HK-2 (cell line): ENCODE data around the gene VSX1.

Source experiments
- DNase-seq: peaks from one replicate; pipeline ENCODE4 v3.0.0-alpha.2; 2018; ENCODE audit not compliant: unreplicated experiment

The VSX1 gene

DNA sequence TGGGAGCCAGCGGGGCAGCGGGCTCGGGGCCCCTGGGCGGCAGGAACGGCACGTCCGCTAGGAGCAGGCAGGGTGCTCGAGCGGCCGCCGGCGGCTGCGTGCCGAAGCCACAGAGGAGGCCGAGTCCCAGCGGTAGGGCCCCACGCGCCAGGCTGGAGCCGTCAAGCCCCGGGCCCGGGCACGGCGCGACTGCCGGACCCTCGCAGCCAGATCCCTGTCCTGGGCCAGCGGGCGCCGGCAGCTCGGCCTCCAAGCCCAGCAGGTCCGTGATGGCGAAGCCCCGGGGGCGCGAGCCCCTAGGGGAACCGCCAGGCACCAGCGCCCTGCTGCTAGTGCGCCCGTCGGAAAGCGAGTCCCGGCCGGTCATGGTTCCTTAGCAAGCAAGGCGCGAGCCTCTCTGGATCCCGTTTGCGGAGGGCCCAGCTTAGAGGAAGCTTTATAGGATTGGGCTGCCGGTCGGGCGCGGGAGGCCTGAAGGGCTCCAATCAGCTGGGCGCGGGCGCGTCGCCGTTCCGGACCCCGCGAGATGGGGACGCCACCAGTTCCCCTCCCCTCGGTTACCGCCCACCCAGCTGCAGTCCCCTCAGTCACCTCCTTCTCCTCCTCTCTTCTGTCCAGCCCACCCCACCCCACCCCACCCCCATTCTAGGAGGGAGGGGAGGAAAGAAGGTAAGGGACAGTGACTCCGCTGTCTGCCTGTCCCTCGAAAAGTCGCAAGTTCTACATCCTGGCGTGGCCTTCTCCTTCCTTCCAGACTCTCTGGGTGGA is at the start of gene VSX1:
Gene VSX1 (minus strand): TSS at position 412 of the 768 bp plus-strand sequence. CDS start 45 bp downstream, at position 367.
- no peak for DNase-seq

DNA sequence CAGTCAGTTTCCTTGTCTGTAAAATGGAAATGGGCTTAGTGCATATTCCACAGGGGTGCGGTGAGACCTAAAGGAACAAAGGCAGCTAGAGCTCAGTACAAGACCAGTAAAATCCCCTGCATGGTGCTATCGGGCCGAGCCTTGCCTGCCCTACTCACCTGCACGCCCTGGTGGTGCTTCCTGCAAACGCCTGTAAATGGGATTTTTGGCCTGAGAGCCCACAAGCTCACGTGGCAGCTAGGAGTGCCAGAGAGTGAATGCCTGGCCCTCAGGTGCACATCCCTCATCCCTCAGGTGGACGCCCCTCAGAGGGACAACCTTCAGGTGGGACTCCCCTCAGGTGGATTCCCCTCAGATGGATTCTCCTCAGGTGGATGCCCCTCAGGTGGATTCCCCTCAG is 48.0 kb upstream of the VSX1 start:
- DNase-seq: no peak

DNA sequence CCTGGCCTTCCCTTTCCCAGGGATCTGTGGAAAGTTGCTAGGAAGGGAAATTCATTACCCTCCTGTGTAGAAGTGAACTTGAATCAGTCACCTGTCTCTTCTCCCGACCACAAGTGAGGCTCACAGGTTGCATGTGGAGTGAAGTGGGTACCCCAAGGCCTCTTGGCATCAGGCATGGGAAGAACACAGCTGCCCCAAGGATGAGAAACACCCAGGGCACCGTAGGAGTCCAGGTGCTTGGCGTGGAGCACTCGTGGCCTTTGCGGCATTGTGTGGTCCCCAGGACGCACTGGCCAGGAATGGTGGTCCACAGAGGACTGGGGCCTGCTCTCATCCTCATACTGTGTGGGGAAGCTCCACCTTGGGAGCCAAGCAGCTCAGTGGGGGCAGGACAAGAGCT is 47.5 kb upstream of the VSX1 start:
- no peak for DNase-seq

DNA sequence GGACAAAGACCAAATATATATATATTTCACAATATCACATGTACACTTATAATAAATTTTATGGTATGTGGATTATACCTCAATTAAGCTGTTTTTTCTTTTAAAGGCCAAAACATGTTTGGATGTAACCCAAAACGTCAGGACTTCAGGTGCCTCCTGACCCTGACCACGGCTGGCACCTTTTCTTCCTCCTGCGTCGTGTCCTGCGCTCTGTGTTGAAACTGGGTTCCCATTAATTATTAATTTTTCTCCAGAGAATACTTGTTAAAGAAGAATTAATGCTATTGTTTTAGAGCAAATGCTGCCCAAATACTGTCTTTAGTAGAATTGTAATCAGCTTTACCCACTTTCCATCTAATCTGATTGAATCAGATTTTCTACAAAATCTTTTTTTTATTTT is 46.7 kb upstream of the VSX1 start:
- DNase-seq: no peak

DNA sequence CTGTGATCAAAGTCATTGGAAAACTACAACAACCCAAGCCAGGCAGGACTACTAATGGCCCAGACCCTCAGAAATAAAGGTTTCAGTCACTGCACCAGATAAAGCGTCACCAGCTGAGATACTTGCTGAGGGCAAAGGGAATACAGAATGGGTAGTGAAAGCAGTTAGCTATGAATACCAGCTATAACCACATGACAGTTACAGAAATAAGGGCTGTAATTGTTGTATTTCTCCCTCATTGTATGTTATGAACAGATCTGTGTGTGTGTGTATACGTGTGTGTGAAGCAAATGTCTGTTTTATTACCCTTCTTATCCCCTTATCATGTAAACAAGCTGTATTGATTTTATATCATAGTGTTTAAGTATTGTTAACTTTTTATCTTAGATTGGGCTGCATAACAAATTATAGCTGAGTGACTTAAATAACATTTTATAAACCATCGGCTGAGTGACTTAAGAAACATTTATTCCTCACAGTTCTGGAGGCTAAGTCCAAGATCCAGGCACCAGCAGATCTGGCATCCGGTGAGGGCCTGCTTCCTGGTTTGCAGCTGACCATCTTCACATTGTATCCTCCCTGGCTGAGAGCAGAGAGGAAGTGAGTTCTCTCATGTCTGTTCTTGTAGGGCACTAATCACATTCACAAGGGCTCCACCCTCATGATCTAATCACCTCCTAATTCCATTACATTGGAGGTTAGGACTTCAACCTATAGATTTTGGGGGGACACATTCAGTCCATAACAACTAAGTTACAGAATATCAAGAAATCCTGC is 46.0 kb upstream of the VSX1 start:
- no peak for DNase-seq

DNA sequence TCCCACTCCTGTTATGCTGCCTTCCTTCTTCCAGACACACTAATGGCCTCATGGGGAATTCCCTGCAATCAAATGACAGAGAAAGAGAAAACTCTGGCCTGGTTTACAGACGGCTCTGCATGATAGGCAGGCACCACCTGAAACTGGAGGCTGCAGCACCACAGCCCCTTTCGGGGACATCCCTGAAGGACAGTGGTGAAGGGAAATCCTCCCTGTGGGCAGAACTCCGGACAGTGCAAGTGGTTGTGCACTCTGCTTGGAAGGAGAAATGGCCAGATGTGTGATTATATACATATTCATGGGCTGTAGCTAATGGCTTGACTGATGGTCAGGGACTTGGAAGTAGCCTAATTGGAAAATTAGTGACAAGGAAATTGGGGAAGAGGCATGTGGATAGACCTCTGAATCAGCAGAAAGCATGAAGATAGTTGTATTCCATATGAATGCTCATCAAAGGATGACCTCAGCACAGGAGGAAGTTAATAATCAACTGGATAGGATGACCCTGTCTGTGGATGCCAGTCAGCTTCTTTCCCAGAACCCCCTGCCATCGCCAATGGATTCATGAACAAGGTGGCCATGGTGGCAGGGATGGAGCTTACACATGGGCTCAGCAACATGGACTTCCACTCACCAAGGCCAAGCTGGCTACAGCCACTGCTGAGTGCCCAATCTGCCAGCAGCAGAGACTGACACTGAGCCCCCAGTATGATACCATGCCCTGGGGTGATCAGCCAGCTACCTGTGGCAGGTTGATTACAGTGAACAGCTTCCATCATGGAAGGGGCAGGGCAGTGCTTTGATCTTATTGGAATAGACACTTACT is 44.5 kb upstream of the VSX1 start:
- DNase-seq: no peak

DNA sequence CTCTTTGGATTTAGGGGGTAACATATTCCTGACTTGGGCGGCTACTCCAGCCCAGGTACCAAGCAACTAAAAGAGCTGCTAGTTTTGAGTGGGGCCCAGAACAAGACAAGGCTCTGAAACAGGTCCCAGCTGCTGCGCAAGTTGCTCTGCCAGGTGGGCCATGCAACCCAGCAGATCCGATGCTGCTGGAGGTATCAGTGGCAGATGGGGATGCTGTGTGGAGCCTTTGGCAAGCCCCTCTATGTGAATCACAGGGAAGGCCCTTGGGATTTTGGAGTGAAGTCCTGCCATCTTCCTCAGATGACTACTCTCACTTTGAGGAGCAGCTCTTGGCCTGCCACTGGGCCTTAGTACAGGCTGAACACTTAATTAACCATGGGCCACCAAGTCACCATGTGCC is 43.7 kb upstream of the VSX1 start:
- DNase-seq: no peak

DNA sequence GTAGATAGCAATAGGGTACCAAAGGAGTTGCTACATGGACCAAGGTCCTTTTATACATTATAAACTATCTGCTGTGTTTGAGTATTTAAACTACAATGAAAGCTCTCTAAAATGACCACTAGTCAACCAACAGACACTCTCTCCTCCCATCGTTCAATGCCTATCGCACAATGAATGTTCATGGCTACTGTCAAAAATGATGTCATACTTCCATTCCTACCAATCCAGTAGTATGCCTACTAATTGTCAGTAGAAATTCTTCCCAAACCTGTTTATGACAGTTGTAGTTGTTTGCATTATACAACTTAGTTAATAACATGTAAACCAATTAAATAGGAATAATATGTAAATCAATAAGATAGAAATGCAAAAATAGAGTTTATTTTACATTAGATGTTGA is 39.0 kb upstream of the VSX1 start:
- DNase-seq: no peak

DNA sequence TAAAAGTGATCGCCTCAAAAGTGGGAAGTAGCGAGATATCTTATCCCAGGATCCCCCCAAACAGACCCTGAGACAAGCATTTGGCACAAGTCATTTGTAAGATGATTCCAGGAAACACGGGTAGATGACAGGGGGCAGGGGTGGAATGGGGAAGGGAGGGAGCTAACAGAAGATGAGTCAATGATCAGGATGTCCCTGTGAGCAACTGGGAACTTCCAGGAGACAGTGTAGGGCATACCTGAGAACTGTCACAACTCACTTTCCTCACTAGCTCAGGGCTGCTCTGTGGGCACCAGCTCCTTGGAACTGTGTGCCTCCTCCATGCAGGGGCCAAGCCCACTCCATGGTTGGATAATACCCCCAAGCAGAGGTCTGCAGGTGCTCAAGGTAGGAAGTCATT is 38.5 kb upstream of the VSX1 start:
- DNase-seq: no peak

DNA sequence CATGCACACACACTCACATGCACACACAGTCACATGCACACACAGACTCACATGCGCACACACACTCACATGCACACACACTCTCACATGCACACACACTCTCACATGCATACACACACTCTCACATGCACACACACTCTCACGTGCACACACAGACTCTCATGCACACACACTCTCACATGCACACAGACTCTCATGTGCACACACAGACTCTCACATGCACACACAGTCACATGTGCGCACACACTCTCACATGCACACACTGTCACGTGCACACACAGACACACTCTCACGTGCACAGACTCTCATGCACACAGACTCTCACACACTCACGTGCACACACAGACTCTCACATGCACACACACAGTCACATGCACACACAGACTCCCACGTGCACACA is 36.6 kb upstream of the VSX1 start:
- DNase-seq: no peak

DNA sequence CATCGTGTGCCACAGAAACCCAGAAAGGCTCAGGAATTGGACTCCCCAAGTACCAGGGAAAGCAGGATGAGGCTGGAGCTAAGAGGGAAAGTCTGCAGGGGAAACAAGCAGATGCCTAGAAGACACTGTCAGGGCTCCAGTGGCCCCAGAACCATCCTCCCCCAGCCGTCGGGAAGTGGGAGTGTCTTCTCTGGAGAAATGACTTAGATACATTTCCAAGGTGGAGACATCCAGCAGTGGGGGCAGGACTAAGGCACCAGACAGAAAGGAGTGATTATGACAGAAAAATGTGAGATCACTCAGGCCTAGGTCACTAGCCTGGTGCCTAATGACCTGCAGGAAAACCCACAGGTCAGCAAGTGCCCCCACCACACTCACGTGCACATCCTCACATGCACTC is 36.0 kb upstream of the VSX1 start:
- no peak for DNase-seq

DNA sequence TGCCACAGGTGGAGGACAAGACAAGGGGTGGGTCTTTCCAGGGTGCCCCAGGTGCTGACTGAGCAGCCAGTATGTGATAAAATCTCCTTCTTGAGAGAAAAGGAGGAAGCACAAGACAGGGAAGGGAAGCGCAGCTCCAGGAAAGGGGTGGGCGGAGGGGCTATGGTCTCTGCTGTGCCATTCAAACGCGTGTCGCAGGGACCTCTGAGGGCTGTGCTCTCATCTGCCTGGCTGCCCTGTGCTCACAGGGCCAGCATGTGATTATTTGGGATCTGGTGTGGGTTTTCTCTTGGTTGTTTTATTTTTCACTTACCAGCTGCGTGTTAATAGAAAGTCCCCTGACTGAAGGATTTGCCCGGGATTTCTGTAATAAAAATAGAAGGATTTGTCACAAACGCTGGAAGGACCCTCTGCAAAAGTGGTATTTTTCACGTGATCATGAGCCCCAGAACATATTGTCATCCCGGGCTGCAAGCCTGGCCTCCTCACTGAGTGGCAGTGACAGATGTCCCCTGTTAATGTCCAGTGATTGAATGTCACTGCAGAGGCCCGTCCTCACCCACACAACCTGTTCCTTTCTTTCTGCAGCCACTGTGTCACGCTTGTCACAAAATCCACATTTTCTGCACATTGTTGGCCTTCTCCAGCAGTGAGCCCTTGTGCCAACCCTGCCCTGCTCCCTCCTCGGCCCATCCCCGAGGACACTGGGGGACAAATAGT is 35.0 kb upstream of the VSX1 start:
- DNase-seq: no peak

DNA sequence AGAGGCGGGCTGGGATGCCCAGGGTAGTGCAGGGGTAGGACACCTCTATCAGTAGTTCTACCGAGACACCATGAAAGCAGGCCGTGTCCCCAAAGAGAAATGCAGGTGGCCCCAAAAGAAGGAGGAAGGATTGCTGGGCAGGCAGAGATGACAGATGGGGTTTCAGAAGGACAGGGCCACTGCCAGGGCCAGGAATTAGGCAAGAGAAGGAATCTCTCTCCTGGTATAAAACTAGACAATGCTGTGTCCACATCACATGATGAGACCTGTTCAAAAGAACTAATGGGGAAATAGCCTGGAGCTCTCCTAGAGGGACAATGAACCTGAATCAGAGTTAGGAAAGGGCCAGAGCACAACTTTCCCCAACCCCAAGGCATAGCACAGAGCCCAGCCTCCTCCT is 21.6 kb upstream of the VSX1 start:
- DNase-seq: no peak

DNA sequence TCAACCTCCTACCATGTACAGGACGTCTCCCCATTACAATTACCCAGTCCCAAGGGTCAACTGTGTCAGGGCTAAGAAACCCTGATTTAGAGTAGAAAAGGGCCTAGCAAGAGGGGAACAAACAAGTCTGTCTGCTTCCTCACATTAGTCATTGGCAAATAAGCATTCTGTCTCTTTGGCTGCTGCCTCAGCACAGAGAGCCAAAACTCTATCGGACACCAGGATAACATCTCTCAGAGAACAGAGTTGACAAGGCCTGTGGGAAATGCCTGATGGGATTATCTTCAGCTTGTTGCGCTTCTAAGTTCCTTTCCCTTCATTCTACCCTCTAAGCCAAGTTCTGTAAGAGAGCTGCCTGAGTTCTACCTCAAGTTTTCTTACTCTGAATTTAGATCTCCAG is 19.0 kb upstream of the VSX1 start:
- no peak for DNase-seq

DNA sequence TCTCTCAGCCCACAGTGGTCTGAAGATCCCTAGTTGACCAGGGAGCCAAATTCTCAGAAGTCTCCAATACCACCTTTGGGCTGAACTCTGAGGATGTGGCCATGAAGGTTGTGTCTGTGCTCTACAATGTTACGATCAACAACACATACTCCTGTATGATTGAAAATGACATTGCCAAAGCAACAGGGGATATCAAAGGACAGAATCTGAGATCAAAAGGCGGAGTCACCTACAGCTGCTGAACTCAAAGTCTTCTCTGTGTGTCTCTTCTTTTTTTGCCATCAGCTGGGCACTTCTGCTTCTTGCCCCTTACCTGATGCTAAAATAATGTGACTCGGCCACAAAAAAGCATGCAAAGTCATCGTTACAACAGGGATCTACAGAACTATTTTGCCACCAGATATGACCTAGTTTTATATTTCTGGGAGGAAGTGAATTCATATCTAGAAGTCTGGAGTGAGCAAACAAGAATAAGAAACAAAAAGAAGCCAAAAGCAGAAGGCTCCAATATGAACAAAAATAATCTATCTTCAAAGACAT is 17.7 kb upstream of the VSX1 start:
- DNase-seq: no peak

DNA sequence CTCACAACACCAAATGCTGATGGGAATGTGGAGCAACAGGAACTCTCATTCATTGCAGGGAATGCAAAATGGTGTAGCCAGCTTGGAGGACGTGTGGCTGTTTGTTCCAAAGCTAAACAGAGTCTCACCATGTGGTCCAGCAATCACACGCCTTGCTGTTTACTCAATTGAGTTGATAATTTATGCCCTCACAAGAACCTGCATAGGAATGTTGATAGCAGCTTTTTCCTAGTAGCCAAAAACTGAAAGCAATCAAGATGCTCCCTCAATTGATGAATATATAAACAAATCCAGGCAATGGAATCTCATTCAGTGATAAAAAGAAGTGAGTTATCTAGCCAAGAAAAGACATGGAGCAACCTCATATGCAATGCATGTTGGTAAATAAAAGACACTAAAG is 15.6 kb upstream of the VSX1 start:
- DNase-seq: no peak

DNA sequence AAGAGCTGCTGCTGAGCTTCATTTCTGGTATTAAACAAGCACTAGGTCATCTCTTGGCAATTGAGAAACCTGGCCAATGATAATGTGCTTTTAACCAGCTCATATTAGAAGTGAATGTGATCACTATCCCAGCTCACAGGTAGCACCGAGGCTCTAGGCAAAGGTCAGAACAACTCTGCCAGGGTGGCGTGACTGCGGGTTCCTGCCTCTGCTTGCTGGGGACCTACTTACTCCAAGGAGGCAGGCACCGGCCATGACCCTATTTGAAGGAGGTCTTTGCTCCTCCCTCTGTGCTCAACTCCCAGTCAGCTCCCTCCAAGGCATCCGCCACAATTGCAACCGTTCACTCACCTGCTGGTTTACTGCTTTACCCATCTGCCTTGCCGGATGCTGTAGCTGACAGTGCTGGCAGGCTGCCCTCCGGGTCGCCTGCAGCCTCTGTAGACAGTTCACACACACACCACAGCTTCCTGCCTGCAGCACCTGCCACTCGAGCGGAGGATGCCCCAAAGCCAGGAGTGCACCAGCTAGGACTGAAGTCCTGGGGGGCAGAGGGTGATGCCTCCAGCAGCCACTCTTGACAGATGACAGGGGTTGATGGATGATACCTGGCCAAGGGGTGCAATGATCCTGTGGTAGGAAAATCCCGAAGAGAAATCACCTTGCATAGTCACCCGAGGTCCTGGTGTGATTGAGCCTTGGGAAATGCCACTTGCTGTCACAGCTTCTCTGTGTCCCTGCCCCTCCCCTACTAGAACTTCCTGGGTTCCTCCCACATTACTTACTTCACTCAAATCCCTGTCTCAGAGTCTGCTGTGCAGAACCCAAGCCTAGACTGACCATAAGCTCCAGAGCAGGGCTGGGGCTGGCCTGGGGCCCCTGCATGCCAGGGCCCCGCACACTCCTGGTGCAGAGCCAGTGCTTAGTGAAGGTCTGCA is 8.8 kb upstream of the VSX1 start:
- no peak for DNase-seq

DNA sequence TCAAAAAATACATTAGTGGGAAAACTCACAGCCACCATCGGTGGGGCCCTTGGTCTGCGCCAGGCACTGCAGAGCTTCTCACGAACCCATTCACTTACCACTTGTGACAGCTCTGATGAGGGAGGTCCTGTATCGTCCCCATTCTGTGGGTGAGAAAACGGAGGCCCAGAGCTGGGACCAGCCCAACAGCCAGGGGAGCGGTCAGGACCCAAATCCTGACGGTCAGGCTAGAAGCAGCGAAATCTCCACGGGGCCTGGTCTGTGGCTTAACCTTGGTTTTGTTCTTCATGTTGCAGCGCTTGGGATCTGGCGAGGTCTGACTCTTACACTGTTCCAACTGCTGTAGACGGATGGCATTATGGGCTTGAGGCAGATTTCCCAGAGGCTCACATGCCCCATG is 7.7 kb upstream of the VSX1 start:
- DNase-seq: no peak

DNA sequence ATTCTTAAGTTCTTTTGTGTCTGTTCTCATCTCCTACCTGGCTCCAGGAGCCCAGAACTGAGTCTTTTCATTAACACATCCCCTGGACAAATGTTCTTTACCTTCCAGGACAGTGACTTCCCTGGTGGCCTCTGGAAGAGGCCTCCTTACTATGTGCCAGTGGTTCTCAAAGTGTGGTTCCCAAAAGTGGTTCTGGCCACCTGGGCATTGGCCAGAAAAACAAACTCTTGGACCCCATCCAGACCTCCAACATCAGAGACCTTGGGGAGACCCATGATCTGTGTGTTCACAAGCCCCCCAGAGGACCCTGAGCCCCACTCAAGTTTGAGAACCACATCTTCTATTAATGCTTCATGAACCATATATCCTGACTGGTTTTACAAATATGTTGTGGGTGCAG is 7.2 kb upstream of the VSX1 start:
- no peak for DNase-seq

DNA sequence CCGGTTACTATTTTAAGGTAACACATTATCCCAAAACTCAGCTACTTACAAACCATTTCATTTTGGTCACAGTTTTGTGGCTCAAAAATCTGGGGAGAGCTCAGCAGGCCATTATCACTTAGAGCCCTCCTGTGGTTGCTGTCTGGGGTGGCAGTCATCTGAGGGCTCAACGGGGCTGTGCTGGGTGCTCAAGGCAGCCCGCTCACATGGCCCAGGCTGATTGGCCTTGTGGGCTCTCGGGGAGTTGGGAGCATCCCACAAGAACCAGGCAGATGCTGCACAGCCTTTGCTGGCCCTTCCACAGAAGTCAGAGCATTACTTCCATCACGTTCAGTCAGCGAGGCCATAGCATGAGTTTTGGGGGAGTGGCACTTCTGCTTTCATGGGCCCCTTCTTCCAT is 6.3 kb upstream of the VSX1 start:
- no peak for DNase-seq
